HG03159 (cell line): Measurements from ENCODE around the gene CSN2.

ENCODE experiments used
- ATAC-seq: cut with Tn5 transposase; IDR thresholded peaks from one replicate; pipeline ENCODE4 v1.9.1; 2021; ENCODE audit warnings: mild to moderate bottlenecking, moderate library complexity; ENCODE audit not compliant: unreplicated experiment

The CSN2 gene

GRCh38 chr4:69907151-69907550 lies 58.4 kb downstream of the CSN2 start:
- no peak for ATAC-seq
